Left ventricle myocardium inferior (tissue), 1 donor: ENCODE data around the gene CAPNS2. TPM values are rescaled to one million over a fixed set of nuclear protein-coding genes. Genes with fewer than 3 reads are reported as not detected.
A peak's percentile ranks its signal among the peaks of the same experiment; 100 is the strongest.

ENCODE experiments used
- DNase-seq: peaks from one replicate; pipeline ENCODE4 v3.0.0-alpha.2; 2020
- H3K27ac ChIP-seq: fragments of 200-600 bp; replicated peaks from 2 replicates; pipeline ENCODE4 v1.8.0; 2021
- H3K27me3 ChIP-seq: fragments of 200-600 bp; 2 replicates; pipeline ENCODE4 v1.8.0; 2021; ENCODE audit warnings: low read depth
- H3K36me3 ChIP-seq: fragments of 200-600 bp; 2 replicates; pipeline ENCODE4 v1.8.0; 2021
- H3K4me1 ChIP-seq: fragments of 200-600 bp; 2 replicates; pipeline ENCODE4 v1.8.0; 2021
- H3K4me3 ChIP-seq: fragments of 200-600 bp; 2 replicates; pipeline ENCODE4 v1.8.0; 2021; ENCODE audit warnings: mild to moderate bottlenecking, moderate library complexity
- H3K9me3 ChIP-seq: fragments of 200-600 bp; replicated peaks from 2 replicates; pipeline ENCODE4 v1.8.0; 2021
- CTCF ChIP-seq: fragments of 200-600 bp; IDR thresholded peaks from 2 replicates; pipeline ENCODE4 v1.8.0; 2021; ENCODE audit warnings: antibody characterized with exemption, mild to moderate bottlenecking, borderline replicate concordance
- intact Hi-C: fragments of 100-400 bp; cut with micrococcal nuclease; formaldehyde crosslinking; loops from one replicate; pipeline ENCODE4 v1.11.0; 2022
- total RNA-seq: library from RNA; stranded (reverse); fragmentation: NEBNext Ultra II Directional; extraction: Animal tissue kit (Norgen Biotek cat#: 25700); gene quantifications from one replicate; pipeline ENCODE4 v1.2.1, GENCODE V29; 2021
- donor health status: DM: no; HTN: yes; CAD: no; lungs with severe emphysema.

Gene CAPNS2
- total RNA-seq, 1 donor from 2014 or later: not detected

GRCh38 chr16:55570159-55570558 is 3.7 kb downstream of the CAPNS2 start:
- no peak for TF ChIP-seq CTCF
- intact Hi-C loops: no loop called here
- Histone ChIP-seq H3K27ac (no peak overlapping the region), H3K27me3 (no peaks in the 10 kb centered on the region), H3K36me3 (no peaks in the 10 kb centered on the region), H3K9me3 (no peaks in the 10 kb centered on the region), H3K4me1 (peaks cover 27% of the 10 kb centered on the region), H3K4me3 (no peak overlapping the region)
- no peak for DNase-seq

GRCh38 chr16:55571191-55571897 is 4.9 kb downstream of the CAPNS2 start:
- Histone ChIP-seq H3K27ac (no peak overlapping the region), H3K4me3 (no peak overlapping the region), H3K9me3 (no peaks in the 10 kb centered on the region), H3K4me1 (peaks cover 27% of the 10 kb centered on the region), H3K27me3 (no peaks in the 10 kb centered on the region), H3K36me3 (no peaks in the 10 kb centered on the region)
- intact Hi-C loops: no loop called here
- DNase-seq: no peak
- TF ChIP-seq CTCF: no peak

- intact Hi-C loops: no loop called here
- H3K4me1 ChIP-seq: peaks cover 18% of the 10 kb centered on the region
- TF ChIP-seq CTCF: no peak
- H3K9me3 ChIP-seq: no peaks in the 10 kb centered on the region
- no peaks in the 10 kb centered on the region for H3K27me3 ChIP-seq
- H3K4me3 ChIP-seq: no peak overlapping the region
- H3K27ac ChIP-seq: no peak overlapping the region
- DNase-seq: no peak
- no peaks in the 10 kb centered on the region for H3K36me3 ChIP-seq
These were observed 6.0 kb downstream of the CAPNS2 start for GRCh38 chr16:55572439-55572838.

GRCh38 chr16:55574811-55575210 is 8.3 kb downstream of the CAPNS2 start:
- Histone ChIP-seq H3K4me1 (no peaks in the 10 kb centered on the region), H3K27me3 (no peaks in the 10 kb centered on the region), H3K36me3 (peaks cover 19% of the 10 kb centered on the region), H3K9me3 (no peaks in the 10 kb centered on the region), H3K27ac (peak overlapping the region; percentile 32), H3K4me3 (no peak overlapping the region)
- TF ChIP-seq CTCF: no peak
- intact Hi-C loops: no loop called here
- DNase-seq: no peak

- Histone ChIP-seq H3K9me3 (no peaks in the 10 kb centered on the region), H3K4me1 (no peaks in the 10 kb centered on the region), H3K27ac (peak overlapping the region; percentile 32), H3K4me3 (no peak overlapping the region), H3K36me3 (peaks cover 22% of the 10 kb centered on the region), H3K27me3 (no peaks in the 10 kb centered on the region)
- TF ChIP-seq CTCF: no peak
- intact Hi-C loops: no loop called here
- no peak for DNase-seq
These were observed 9.0 kb downstream of the CAPNS2 start for GRCh38 chr16:55575496-55575895.
